Hematopoietic multipotent progenitor cell treated with erythropoietin and hydrocortisone succinate and interleukin-3 and kit ligand, for 8 days (in vitro differentiated cells): ENCODE results near the gene OPHN1.
"Not testable (repeated sequence)": the region's sequence is repeated elsewhere in the genome, so short reads cannot be mapped to it uniquely, and the experiment has no call there.

Experiments used
- DNase-seq: peaks from one replicate; pipeline ENCODE4 v3.0.0-alpha.2; 2015

OPHN1 gene

DNA sequence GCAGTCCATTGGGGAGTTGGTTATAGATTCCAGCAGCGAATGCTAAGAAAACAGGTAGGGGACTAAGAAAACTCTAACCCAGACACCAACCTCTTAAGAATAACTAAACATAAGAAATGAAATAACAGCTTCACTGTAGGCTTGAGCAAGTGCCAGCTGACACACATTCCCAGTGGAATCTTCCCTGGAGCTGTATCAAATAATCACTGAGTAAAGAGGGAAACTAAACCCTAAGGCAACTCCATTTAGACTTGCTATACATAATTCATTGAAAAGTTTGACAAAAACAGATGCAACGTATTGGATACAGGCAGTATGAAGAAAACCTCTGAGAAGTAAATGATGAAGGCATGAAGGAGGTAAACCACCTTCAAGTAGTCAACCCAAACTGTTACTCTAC is 293.5 kb downstream of the OPHN1 start:
- DNase-seq, result no peak

DNA sequence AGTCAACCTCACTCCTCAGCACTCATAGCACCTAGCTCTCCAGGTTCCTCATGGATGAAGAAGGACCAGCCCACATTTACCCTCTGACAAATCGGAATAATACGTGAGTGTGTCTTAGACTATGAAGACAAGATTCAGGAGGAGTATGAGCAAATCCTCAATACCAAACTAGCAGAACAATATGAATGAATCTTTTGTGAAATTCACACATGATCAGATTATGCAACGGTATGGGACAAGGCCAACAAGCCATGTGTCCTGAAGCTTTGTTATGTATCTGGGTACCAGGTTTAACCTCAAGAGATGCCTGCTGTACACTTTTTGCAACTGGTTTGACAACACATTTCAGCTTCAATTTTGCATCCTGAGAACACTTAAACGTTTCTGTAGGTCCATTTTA is 300.1 kb downstream of the OPHN1 start:
- DNase-seq, result no peak

DNA sequence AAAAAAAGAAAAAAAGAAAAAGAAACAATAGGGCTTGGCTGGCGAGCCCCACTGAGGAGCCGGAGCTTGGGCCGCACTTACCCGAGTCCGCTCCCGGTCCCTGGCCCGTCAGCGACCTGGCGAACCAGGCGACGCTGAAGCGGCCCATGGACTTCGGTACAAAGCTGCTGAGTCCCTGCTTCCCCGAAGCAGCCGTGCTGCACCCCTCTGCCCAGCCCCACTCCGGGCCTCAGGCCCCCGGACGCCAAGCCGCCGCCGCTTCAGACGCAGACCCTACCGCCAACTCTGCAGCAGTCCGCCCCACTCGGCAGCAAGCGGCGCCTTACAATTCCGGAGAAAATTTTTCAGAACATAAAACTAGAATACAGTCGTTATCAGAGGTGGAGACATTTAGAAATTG is 300.5 kb downstream of the OPHN1 start:
- DNase-seq, result no peak

DNA sequence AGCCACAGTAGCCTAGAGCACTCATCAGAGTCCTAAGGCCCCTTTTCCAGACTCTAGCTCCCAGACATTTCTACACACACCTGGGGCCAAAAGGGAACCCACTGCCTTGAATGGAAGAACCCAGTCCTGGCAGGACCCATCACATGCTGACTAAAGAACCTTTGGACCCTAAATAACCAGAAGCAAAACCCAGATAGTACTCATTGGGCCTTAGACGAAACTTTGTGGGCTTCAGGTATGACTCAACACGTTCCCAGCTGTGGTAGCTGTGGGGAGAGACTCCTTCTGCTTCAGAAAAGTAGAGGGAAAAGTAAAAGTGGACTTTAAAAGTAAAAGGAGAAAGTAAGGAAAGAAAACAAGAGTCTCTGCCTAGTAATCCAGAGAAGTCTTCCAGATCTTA is 311.5 kb downstream of the OPHN1 start:
- no peak for DNase-seq

DNA sequence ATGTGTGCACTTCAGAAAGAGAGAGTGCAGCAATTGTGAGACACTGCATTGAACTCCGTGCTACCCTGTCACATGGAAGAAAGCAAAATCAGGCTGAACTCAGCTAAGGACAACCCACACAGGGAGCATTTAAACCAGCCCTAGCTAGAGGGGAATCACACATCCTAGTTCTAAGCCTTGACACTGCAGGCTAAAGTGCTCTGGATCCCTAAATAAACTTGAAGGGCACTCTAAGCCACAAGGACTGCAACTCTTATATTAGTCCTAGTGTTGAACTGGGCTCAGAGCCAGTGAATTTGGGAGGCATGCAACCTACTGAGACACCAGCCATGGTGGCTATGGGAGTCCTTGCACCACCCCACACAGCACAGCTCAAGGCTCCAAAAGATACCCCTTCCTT is 311.9 kb downstream of the OPHN1 start:
- DNase-seq, result no peak

DNA sequence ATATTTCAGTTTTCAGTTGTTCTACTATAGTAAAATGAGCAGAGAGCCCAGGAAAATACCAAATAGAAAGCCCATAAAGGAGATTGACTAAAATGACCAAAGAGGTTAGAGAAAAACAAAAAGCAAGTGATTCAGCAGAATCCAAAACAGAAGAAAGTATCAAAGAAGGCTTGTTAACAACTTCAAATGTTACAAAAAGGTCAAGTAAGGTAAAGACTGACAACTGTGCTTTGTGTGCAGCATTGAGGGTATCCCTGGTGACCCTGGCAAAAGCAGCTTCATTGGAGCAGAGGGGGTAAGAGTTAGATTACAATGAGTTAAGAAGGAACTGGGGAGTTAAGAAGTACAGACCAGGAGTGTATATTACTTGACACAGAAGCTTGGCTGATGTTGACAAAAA is 317.9 kb downstream of the OPHN1 start:
- no peak for DNase-seq

DNA sequence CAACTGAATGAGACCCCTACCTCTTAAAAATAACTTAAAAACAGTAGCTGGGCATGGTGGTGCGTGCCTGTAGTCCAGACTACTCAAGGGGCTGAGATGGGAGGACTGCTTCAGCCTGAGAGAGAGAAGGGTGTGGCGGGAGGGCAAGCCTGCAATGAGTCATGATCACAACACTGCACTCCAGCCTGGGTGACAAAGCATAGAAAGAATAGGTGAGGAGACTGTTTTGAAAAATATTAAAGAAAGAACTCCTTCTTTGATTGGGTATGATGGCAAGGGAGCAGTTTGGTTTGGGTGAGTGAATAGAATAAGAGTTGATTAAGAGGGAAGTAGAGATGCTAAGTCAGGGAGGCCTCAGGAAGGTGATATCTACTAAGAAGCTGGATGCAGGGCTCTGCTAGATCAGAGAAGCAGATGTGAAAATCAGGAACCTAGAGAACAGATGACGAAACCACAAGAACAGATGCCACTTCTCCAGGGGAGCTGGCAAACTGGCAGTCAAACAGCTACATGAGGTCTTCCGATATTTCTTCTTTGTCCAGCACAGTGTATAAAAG is 318.6 kb downstream of the OPHN1 start:
- peak; percentile 14 for DNase-seq

DNA sequence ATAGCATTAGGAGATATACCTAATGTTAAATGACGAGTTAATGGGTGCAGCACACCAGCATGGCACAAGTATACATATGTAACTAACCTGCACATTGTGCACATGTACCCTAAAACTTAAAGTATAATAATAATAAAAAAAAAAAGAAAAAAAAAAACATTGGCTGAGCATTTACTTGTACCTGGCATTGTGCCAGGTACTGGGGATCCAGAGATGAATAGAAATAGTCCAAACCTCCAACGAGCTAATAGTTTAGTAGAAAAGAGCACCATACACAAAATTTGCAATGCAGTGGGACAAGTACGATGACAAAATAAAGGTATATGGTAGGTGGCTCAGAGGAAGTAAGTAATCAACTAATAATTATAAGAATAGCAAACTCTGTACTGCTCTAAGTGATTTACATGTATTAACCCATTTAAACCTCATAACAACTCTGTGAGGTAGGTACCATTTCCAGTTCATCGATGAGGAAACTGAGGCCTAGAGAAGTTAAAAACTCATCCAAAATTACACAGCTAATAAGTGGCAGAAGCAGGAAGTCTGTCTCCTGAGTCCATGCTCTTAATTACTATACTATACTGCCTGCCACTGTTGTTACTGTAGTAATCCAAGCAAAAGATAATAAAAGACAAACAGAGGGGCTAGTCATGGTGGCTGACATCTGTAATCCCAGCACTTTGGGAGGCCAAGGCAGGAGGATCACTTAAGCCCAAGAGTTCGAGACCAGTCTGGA is 319.3 kb downstream of the OPHN1 start:
- no peak for DNase-seq

DNA sequence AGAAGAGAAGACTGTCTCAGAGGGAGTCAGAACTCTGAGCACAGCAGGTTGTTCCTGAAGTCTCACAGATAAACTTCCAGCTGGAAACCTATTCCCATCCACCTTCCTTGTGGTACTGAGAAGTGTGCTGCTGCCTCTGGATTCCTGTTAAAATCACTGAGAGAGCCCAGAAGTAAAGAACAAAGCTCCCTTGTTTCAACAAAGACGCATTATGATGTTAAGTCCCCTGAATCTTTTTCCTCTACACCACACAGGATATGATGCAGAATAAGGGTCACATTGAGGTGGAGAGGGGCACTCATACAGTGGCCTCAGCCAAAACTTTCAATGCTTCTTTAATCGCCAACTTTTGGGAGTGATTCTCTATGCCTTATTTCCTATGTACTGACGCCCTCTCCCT is 321.0 kb downstream of the OPHN1 start:
- DNase-seq, result no peak

DNA sequence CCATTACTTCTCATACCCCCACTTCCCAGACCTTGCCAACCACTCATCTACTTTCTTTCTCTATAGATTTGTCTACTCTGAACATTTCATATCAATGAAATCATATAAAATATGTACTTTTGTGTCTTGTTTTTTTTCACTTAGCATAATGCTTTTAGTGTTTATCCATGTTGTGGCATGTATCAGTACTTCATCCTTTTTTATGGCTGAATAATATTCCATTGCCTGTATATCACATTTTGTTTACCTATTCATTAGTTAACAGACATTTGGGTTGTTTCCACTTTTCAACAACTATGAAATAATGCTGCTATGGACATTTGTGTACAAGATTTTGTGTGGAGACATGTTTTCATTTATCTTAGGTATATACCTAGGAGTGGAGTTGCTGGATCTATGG is 324.1 kb downstream of the OPHN1 start:
- no peak for DNase-seq

DNA sequence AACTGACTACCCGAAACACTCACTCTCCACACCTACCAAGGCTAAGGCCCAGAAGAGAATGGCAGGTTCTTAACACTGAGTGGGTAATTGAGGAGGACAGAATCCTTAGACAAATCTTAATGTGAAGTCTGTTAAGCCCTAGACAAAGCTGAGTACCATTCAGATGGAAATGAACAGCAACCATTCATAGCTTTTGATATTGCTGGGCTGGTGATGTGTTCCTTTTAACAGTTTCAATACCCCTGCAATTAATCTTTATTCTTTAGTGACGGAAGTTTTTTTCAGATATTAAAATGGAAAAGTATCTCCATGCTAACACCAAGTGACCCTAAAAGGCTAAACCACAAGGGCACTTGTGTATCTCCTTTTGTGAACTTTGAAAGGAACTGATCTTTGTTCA is 334.9 kb downstream of the OPHN1 start:
- no peak for DNase-seq

DNA sequence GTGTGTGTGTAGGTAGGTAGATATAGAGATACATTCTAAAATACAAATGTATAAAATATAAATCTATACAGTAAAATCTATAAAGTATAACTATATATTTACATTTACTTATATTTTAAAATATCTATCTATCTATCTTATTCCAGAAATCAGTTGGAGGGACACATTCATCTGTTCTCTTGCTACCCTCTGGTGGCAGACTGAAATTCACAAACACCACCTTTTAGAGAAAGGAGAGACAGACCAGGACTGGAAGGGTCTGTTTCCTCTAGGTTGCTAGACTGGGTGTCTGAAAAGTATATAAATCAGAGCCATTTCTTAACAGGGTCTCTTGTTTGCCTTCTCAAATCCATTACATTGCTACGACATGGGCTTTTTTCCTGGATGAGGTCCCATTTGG is 343.0 kb downstream of the OPHN1 start:
- no peak for DNase-seq

DNA sequence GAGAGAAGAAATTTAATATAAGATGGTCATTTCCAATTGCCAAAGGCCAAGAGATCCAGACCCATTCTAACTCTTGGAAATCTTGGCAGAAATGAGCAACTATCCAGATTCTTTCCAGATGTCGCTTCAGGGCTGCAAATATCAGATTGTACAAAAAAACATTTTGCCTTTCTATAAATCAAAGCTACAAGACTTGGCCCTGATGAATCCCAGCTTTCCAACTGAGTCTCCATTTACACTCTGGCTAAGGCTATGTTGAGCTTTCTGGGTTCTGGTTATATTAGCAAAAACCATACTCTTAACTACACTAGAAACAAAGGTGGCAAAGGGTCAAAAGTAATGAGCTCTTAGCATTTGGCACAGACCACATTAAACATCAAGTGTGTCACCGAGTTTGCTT is 345.8 kb downstream of the OPHN1 start:
- DNase-seq, result no peak

DNA sequence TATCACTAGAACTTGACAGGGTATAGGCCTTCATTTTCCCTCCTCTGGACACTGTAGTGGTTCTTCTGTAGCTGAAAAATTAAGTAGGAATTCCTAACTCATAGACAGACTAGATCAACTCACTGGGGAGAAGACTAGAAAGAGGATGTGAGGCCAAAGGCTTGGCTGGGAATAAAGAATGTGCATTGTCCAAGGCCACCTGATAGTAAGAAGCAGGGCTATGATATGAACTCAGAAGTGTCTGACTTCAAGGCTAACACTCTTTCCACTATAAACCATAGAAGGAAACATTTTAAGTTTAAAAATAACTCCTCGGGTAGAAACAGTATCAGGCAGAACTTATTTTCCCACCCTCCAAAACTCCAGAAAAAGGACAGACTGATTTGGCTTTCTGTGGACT is 346.6 kb downstream of the OPHN1 start:
- no peak for DNase-seq

DNA sequence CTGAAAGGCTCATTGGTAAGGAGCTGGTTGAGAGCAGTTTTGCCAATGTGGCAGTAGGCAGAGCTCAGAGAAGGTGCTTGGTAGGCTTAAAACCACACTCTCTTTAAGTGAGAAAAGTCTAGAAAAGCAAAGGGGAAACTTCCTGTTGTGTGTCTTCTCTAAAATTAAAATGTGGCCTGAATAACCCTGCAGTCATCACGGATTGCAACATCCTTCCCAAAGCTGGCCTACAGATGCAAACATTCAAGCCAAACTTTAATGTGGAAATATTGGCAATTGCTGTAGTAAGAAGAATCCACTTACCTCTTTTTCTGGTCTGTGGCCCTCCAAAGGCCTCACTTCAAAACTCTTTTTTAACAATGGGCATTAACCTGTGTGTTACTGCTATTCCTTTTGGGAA is 348.5 kb downstream of the OPHN1 start:
- no peak for DNase-seq

DNA sequence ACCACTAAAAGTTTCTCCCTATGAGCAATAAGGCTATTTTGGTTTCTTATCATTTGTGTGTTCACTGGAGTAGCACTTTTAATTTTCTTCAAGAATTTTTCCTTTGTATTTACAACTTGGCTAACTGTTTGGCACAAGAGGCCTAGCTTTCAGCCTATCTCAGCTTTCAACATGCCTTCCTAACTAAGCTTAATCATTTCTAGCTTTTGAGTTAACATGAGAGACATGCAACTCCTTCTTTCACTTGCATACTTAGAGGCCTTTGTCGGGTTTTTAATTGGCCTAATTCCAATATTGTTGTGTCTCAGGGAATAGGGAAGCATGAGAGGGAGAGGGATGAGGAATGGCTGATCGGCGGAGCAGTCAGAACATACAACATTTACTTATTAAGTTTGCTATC is 349.8 kb downstream of the OPHN1 start:
- DNase-seq, result no peak

DNA sequence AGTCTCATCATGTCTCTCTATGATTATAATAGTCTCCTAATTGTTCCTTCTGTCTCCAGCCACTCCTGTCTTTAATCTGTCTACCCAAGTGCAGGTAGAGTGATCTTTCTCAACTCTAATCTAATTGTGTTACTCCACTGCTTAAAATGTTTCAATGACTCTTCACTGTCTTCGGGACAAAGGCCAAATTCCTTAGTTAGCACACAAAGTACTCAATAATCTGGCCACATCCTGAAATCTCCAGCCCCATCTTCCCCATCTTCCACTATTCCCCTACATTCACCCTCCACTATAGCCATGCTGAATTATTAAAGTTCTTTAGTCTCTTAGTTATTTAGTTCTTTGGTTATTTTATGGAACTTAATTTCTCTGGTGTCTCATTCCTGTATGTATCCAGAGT is 353.3 kb downstream of the OPHN1 start:
- DNase-seq, result no peak

DNA sequence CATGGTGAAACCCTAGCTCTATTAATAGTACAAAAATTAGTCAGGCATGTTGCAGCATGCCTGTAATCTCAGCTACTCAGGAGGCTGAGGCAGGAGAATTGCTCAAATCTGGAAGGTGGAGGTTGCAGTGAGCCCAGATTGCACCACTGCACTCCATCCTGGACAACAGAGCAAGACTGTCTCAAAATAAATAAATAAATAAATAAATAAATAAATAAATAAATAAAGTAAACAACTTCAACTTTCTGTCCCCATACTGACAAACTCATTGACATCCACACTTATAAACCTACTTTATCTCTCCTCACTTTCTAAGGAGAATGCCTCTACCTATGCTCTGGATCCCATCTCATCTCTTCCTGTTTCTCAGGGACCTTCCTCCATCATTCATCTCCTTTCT is 354.5 kb downstream of the OPHN1 start:
- not testable (repeated sequence) for DNase-seq

DNA sequence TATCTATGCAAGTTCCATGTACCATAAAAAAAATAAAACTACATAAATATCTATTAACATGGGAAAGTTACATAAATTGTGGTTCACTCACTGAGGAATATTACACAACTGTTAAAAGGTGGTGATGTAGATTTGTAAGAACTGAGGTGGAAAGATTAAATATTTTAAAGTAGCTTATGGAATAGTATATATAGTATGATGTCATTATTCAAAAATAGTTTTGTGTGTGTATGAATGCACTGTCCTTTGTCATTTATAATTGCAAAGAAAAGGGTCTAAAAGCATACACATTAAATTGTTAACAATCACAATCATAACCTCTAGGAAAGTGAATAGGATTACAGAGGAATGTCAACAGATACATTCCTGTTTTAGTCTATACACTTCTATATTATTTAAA is 355.9 kb downstream of the OPHN1 start:
- no peak for DNase-seq

DNA sequence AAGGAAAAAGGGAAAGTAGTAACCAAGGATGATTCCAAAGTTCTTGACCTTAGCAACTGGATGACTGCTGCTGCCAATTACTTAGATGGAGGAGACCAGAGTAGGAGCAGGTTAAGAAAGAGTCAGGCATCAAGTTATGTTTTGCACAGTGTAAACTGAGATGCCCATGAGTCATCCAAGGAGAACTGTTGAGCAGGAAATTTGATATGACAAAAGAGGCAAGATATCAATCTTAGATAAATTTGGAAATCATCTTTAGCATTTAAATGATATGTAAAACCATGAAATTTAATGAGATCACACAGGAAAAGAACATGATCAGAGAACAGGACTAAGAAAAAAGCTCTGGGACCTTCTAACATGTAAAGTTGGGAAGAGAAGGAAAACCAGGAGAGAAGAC is 361.3 kb downstream of the OPHN1 start:
- no peak for DNase-seq

DNA sequence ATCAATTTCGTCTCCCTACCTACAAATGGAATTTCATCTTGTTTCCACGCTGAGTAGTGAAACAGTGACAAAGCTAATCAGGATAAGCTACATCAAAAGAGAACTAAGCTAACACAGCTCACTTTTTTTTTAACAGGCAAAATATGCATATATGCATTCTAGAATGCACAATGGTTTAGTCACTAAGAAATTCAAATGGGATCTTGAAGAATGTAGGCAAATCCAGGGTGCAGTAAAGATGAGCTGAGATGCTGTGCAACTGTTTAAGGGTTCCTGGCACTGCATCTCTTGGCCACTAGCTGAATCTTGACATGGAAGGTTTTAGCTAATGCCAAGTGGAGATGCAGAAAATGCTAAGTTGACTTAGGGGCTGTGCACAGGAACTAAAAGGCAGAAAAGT is 363.2 kb downstream of the OPHN1 start:
- DNase-seq, result not testable (repeated sequence)

DNA sequence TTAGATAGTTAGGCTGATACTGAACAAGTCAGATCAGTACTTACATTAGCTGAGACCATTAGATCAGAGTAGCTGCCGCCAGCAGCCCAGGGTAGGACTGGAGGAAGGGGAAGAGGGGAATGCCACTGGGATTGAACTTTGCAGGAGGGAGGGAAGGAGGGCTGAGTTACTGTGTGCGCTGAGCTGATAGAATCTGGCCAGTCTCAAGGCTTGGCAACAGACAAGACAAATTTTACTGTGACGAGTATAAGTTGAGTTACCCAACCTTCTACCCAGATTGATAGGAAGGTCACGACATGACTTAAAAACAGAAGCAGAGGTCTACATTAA is 372.1 kb downstream of the OPHN1 start:
- DNase-seq, result no peak

DNA sequence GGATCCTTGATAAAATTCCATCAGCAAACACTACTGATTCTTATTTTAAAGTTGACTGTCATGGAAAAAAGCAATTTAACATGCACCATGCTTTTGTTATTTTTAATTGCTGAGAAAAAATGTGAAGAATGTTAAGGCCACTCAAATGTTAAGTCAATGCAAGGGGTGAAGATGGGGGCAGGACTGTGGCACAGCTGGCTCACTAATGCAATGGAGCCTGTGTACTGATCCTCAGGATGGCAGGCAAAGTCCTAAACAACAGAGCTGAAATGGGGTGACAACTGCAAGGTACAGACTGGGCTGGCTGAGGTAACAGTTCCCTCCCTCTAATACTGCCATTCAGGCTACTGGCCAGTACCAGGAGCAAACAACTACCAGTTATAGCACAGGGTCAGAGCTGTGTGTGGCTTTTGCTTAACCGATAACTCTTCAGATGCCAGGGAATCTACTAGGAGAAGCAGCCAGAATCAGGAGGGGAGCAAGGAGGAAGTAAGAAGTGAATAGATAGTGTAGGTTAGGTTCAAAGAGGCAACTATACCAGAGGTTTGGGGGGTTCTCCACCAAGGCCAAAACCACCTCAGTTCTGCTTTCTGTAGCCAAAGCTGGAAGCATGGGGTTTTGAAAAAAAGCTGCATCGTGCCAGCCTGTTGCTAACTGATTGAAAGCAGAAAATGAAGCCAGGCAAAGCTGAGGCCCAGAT is 372.6 kb downstream of the OPHN1 start:
- no peak for DNase-seq

DNA sequence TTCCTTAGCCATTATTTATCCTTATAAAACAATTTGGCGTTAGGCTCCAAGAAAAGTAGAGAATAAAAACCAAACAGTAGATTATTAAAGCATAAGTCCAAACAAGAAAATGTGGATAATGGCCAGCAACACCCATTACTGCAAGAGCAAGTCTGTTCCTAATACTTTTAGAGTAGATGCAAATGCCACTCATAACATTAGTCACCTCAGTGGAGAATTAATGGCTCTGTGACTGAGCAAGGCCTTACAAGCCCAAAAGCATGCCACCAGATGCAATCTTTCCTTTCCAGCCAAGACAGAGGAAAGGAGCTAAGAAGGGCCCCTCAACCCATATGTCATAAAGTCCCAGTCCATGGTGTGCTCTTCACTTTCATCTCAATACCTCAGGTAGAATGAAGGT is 373.8 kb downstream of the OPHN1 start:
- no peak for DNase-seq

DNA sequence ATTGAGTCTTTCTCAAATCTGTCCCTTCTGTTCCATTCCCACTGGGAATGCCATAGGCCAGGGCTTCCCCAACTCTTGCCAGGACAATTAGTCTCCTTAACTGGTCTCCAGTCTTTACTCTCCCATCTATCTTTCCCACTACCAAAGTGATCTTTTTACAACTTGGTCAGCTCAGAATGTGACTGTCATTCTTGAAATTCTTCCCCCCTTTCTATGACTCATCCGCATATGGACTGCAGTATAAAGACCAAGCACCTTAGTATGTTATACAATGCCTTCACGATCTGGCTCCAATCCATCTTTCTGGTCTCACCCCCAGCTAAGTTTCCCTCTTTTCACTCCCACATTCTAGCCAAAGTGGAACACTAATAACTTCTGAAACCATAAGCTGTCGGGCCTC is 383.8 kb downstream of the OPHN1 start:
- no peak for DNase-seq
